HL-60 (cell line): Measurements from ENCODE around the gene TNFRSF1B.

Source experiments
- POLR2AphosphoS5 ChIP-seq: IDR thresholded peaks from 2 replicates; pipeline ENCODE4 v1.6.1; 2012; ENCODE audit warnings: low read depth
- TF ChIP-seq, protein P1 (sequence below): IDR thresholded peaks from one replicate; pipeline ENCODE4 v1.5.1; 2011; ENCODE audit warnings: low read length, control low read depth, inconsistent platforms; ENCODE audit not compliant: insufficient read depth

DNA sequence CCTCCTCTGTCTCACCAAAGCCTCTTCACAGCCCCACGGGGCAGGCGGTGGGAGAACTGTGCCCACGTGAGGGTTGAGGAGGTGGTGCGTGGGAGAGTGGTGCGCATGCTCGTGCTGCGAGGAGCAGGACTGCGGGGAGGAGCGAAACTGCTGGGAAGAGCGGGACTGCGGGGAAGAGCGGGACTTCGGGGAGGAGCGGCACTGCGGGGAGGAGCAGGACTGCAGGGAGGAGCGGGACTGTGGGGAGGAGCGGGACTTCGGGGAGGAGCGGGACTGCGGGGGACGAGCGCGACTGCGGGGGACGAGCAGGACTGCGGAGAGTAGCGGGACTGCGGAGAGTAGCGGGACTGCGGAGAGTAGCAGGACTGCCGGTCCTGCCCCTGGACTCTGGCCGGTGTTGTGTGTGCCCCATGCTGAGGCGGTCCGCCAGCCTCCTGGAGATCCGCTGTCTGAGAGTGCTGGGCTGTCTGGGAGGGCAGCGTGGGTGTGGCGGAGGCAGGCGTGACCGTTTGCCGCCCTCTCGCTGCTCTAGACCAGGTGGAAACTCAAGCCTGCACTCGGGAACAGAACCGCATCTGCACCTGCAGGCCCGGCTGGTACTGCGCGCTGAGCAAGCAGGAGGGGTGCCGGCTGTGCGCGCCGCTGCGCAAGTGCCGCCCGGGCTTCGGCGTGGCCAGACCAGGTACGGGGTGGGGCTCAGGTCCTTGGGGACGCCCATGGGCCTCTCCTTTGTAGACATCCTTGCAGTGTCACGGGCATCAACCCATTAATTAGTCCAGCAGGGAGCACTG is 24.6 kb downstream of the TNFRSF1B start:
- TF ChIP-seq, protein P1, sequence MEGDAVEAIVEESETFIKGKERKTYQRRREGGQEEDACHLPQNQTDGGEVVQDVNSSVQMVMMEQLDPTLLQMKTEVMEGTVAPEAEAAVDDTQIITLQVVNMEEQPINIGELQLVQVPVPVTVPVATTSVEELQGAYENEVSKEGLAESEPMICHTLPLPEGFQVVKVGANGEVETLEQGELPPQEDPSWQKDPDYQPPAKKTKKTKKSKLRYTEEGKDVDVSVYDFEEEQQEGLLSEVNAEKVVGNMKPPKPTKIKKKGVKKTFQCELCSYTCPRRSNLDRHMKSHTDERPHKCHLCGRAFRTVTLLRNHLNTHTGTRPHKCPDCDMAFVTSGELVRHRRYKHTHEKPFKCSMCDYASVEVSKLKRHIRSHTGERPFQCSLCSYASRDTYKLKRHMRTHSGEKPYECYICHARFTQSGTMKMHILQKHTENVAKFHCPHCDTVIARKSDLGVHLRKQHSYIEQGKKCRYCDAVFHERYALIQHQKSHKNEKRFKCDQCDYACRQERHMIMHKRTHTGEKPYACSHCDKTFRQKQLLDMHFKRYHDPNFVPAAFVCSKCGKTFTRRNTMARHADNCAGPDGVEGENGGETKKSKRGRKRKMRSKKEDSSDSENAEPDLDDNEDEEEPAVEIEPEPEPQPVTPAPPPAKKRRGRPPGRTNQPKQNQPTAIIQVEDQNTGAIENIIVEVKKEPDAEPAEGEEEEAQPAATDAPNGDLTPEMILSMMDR, result no peak
- no peak for TF ChIP-seq POLR2AphosphoS5
